ENCODE measurements around the gene EXOC6B.

GRCh38 chr2:72668647-72669046, 157.2 kb downstream of the EXOC6B start:
- TF ChIP-seq EZH2 (IDR thresholded peaks at IDR 0.05): no peak
- TF ChIP-seq POLR2AphosphoS5 (IDR thresholded peaks at IDR 0.05; ENCODE audit: borderline replicate concordance, low read depth, low read length): no peak

All from SK-N-MC (cell line).